PC-3 (cell line): ENCODE data around the gene PPP6R2.

ENCODE experiments used
- EZH2 ChIP-seq: fragments of 300-600 bp; sonication (generic); IDR thresholded peaks from one replicate; pipeline ENCODE4 v1.6.1; 2017; ENCODE audit warnings: antibody characterized with exemption, mild to moderate bottlenecking, low read length; ENCODE audit not compliant: unreplicated experiment
- TF ChIP-seq, protein P1 (sequence below): fragments of 300-600 bp; sonication (generic); conservative IDR thresholded peaks from 2 replicates; pipeline ENCODE4 v1.5.1; 2017; ENCODE audit warnings: antibody characterized with exemption, low read depth, mild to moderate bottlenecking, low read length

DNA sequence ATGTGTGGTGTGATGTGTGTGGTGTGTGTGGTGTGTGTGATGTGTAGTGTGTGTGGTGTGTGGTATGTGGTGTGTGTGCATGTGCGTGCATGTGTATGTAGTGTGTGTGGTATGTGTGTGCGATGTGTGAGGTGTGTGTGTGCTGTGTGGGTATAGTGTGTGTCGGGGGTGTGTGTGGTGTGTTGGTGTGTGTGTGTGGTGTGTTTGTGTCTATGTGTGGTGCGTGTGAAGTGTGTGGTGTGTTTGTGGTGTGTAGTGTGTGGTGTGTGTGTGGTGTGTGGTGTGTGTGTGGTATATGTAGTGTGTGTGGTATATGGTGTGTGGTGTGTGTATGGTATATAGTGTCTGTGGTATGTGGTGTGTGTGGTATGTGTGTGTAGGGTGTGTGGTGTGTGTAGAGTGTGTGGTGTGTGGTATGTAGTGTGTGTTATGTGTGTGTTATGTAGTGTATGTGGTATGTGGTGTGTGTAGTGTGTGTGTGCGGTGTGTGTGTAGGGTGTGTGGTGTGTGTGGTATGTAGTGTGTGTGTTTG is 5.0 kb upstream of the PPP6R2 start:
- TF ChIP-seq, protein P1, sequence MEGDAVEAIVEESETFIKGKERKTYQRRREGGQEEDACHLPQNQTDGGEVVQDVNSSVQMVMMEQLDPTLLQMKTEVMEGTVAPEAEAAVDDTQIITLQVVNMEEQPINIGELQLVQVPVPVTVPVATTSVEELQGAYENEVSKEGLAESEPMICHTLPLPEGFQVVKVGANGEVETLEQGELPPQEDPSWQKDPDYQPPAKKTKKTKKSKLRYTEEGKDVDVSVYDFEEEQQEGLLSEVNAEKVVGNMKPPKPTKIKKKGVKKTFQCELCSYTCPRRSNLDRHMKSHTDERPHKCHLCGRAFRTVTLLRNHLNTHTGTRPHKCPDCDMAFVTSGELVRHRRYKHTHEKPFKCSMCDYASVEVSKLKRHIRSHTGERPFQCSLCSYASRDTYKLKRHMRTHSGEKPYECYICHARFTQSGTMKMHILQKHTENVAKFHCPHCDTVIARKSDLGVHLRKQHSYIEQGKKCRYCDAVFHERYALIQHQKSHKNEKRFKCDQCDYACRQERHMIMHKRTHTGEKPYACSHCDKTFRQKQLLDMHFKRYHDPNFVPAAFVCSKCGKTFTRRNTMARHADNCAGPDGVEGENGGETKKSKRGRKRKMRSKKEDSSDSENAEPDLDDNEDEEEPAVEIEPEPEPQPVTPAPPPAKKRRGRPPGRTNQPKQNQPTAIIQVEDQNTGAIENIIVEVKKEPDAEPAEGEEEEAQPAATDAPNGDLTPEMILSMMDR = no peak
- no peak for TF ChIP-seq EZH2
